Activated CD4-positive, alpha-beta memory T cell treated with anti-CD3 and anti-CD28 coated beads, Interleukin-2, amount 10 ng/mL, durations not matched to agents 7 days and 5 days (primary cell): ENCODE measurements around the gene DYNLT2B. TPM values are rescaled to one million over a fixed set of nuclear protein-coding genes. Genes with fewer than 3 reads are reported as not detected.
A peak's percentile ranks its signal among the peaks of the same experiment; 100 is the strongest.
"Not testable (repeated sequence)": the region's sequence is repeated elsewhere in the genome, so short reads cannot be mapped to it uniquely, and the experiment has no call there.

Source experiments
- CTCF ChIA-PET: fragments of 350-600 bp; sonication (Branson Sonifier 250); formaldehyde crosslinking; loops from one replicate; lab custom pipeline; 2021; ENCODE audit warnings: antibody characterized with exemption, inconsistent platforms; lab: Charles Lee
- POLR2A ChIA-PET: fragments of 350-600 bp; sonication (Branson Sonifier 250); formaldehyde crosslinking; loops from one replicate; lab custom pipeline; 2021; ENCODE audit warnings: antibody characterized with exemption; lab: Charles Lee
- DNase-seq: peaks from one replicate; pipeline ENCODE4 v3.0.0-alpha.2; 2020
- H3K27ac Mint-ChIP-seq: one replicate; pipeline ENCODE4 v1.8.0; 2021; ENCODE audit warnings: mild to moderate bottlenecking, mixed read lengths
- H3K27me3 Mint-ChIP-seq: one replicate; pipeline ENCODE4 v1.8.0; 2021; ENCODE audit warnings: mixed read lengths
- H3K36me3 Mint-ChIP-seq: one replicate; pipeline ENCODE4 v1.8.0; 2021; ENCODE audit warnings: low read depth, mixed read lengths
- H3K4me1 Mint-ChIP-seq: one replicate; pipeline ENCODE4 v1.8.0; 2021; ENCODE audit warnings: mixed read lengths
- H3K4me3 Mint-ChIP-seq: one replicate; pipeline ENCODE4 v1.8.0; 2021; ENCODE audit warnings: mild to moderate bottlenecking, mixed read lengths
- H3K9me3 Mint-ChIP-seq: one replicate; pipeline ENCODE4 v1.8.0; 2021; ENCODE audit warnings: mixed read lengths
- total RNA-seq, 2 experiments: library from RNA; stranded (reverse); gene quantifications; one replicate each; pipeline ENCODE4 v1.2.3, GENCODE V29; 2021

DYNLT2B gene
- total RNA-seq, 2 experiments from 2014 or later, result 21.1 to 24.0 TPM

- H3K9me3 Mint-ChIP-seq, result no peaks in the 10 kb centered on the region
- H3K36me3 Mint-ChIP-seq, result peaks cover 38% of the 10 kb centered on the region
- no peaks in the 10 kb centered on the region for H3K27me3 Mint-ChIP-seq
- H3K4me1 Mint-ChIP-seq, result peaks cover 7% of the 10 kb centered on the region
- ChIA-PET POLR2A (no interaction called here), CTCF (interaction anchor here (1.5 kb wide), 1 partner anchor 12 kb away, joined by 4 read pairs; no protein-coding TSS in a partner anchor)
- no peak overlapping the region for H3K27ac Mint-ChIP-seq
- no peak overlapping the region for H3K4me3 Mint-ChIP-seq
- no peak for DNase-seq
Observed at GRCh38 chr3:196260784-196261183, 57.3 kb downstream of the DYNLT2B start.

GRCh38 chr3:196255776-196256175 lies 62.3 kb downstream of the DYNLT2B start:
- Mint-ChIP-seq H3K36me3 (peaks cover 38% of the 10 kb centered on the region), H3K9me3 (no peaks in the 10 kb centered on the region), H3K27ac (no peak overlapping the region), H3K27me3 (no peaks in the 10 kb centered on the region), H3K4me3 (no peak overlapping the region), H3K4me1 (peaks cover 17% of the 10 kb centered on the region)
- no peak for DNase-seq
- ChIA-PET CTCF (interaction anchor here (1.0 to 3.9 kb wide), 6 partner anchors 12 to 273 kb away, joined by 3 to 16 read pairs (median 6); partner anchors contain the start of gene DYNLT2B), POLR2A (interaction anchor here (0.8 to 2.1 kb wide), 3 partner anchors 19 to 263 kb away, joined by 3 to 6 read pairs (median 5); partner anchors contain the start of gene PCYT1A)

- CTCF ChIA-PET, result interaction anchor here (0.6 to 3.9 kb wide), 14 partner anchors 14 to 350 kb away, joined by 3 to 16 read pairs (median 4); partner anchors contain the start of gene DYNLT2B
- no peak for DNase-seq
- peaks cover 17% of the 10 kb centered on the region for H3K4me1 Mint-ChIP-seq
- H3K36me3 Mint-ChIP-seq, result peaks cover 38% of the 10 kb centered on the region
- H3K4me3 Mint-ChIP-seq, result no peak overlapping the region
- POLR2A ChIA-PET, result interaction anchor here (0.8 to 2.1 kb wide), 4 partner anchors 20 to 264 kb away, joined by 3 to 6 read pairs (median 4); partner anchors contain the start of gene PCYT1A
- no peaks in the 10 kb centered on the region for H3K27me3 Mint-ChIP-seq
- peak overlapping the region; percentile 7 for H3K27ac Mint-ChIP-seq
- peaks cover 5% of the 10 kb centered on the region for H3K9me3 Mint-ChIP-seq
Observed at GRCh38 chr3:196254376-196255283, 63.4 kb downstream of the DYNLT2B start.

- CTCF ChIA-PET, result interaction anchor here (0.6 to 3.9 kb wide), 6 partner anchors 10 to 267 kb away, joined by 3 to 16 read pairs (median 6); partner anchors contain the start of gene DYNLT2B
- DNase-seq, result no peak
- H3K27me3 Mint-ChIP-seq, result no peaks in the 10 kb centered on the region
- H3K36me3 Mint-ChIP-seq, result peaks cover 52% of the 10 kb centered on the region
- H3K4me3 Mint-ChIP-seq, result no peak overlapping the region
- H3K9me3 Mint-ChIP-seq, result peaks cover 5% of the 10 kb centered on the region
- H3K27ac Mint-ChIP-seq, result no peak overlapping the region
- H3K4me1 Mint-ChIP-seq, result peaks cover 23% of the 10 kb centered on the region
- POLR2A ChIA-PET, result interaction anchor here (1.1 kb wide), 1 partner anchor 21 kb away, joined by 3 read pairs; no protein-coding TSS in a partner anchor
Observed at GRCh38 chr3:196251918-196252317, 66.1 kb downstream of the DYNLT2B start.

- H3K4me1 Mint-ChIP-seq, result peaks cover 15% of the 10 kb centered on the region
- no peaks in the 10 kb centered on the region for H3K27me3 Mint-ChIP-seq
- H3K36me3 Mint-ChIP-seq, result peaks cover 58% of the 10 kb centered on the region
- H3K4me3 Mint-ChIP-seq, result no peak overlapping the region
- DNase-seq, result peak; percentile 32
- peak overlapping the region; percentile 35 for H3K27ac Mint-ChIP-seq
- ChIA-PET POLR2A (no interaction called here), CTCF (interaction anchor here (0.7 kb wide), 1 partner anchor 530 kb away, joined by 3 read pairs; no protein-coding TSS in a partner anchor)
- H3K9me3 Mint-ChIP-seq, result peaks cover 7% of the 10 kb centered on the region
Observed at GRCh38 chr3:196246612-196247308, 71.3 kb downstream of the DYNLT2B start.

GRCh38 chr3:196244166-196244565 lies 73.9 kb downstream of the DYNLT2B start:
- H3K27ac Mint-ChIP-seq, POLR2A ChIA-PET, H3K4me1 Mint-ChIP-seq, CTCF ChIA-PET, H3K4me3 Mint-ChIP-seq, H3K27me3 Mint-ChIP-seq, DNase-seq, H3K9me3 Mint-ChIP-seq: not testable (repeated sequence)
- H3K36me3 Mint-ChIP-seq, result peaks cover 58% of the 10 kb centered on the region

- no peak overlapping the region for H3K4me3 Mint-ChIP-seq
- POLR2A ChIA-PET, result interaction anchor here (0.6 kb wide), 1 partner anchor 26 kb away, joined by 3 read pairs; no protein-coding TSS in a partner anchor
- no peaks in the 10 kb centered on the region for H3K27me3 Mint-ChIP-seq
- CTCF ChIA-PET, result interaction anchor here (2.1 kb wide), 1 partner anchor 281 kb away, joined by 8 read pairs; no protein-coding TSS in a partner anchor
- peaks cover 65% of the 10 kb centered on the region for H3K36me3 Mint-ChIP-seq
- H3K9me3 Mint-ChIP-seq, result peaks cover 2% of the 10 kb centered on the region
- no peak overlapping the region for H3K27ac Mint-ChIP-seq
- H3K4me1 Mint-ChIP-seq, result peaks cover 5% of the 10 kb centered on the region
- no peak for DNase-seq
Observed at GRCh38 chr3:196241704-196242103, 76.3 kb downstream of the DYNLT2B start.

Other genes starting within 250 kb of the DYNLT2B start
- 100 to 1,000 TPM; 326 to 330 TPM for gene TFRC, start 236.2 kb downstream of the DYNLT2B start, total RNA-seq
- under 1 TPM in 1 of 2 experiments, not detected in 1; 0.63 TPM for gene ZDHHC19, start 106.8 kb downstream of the DYNLT2B start, total RNA-seq
- not detected for gene SLC51A, start 101.7 kb downstream of the DYNLT2B start, total RNA-seq
- 10 to 100 TPM; 73.3 to 74.9 TPM for gene PCYT1A, start 30.5 kb downstream of the DYNLT2B start, total RNA-seq
- gene TM4SF19, start 20.1 kb upstream of the DYNLT2B start, total RNA-seq, result not detected
- gene UBXN7, start 114.2 kb upstream of the DYNLT2B start, total RNA-seq, result 10 to 100 TPM; 55.9 to 60.5 TPM
- gene RNF168, start 185.5 kb upstream of the DYNLT2B start, total RNA-seq, result 10 to 100 TPM; 45.0 to 45.6 TPM
- gene SMCO1, start 197.1 kb upstream of the DYNLT2B start, total RNA-seq, result not detected